ENCODE data around the gene ANTKMT.
A peak's percentile ranks its signal among the peaks of the same experiment; 100 is the strongest.

ANTKMT gene

DNA sequence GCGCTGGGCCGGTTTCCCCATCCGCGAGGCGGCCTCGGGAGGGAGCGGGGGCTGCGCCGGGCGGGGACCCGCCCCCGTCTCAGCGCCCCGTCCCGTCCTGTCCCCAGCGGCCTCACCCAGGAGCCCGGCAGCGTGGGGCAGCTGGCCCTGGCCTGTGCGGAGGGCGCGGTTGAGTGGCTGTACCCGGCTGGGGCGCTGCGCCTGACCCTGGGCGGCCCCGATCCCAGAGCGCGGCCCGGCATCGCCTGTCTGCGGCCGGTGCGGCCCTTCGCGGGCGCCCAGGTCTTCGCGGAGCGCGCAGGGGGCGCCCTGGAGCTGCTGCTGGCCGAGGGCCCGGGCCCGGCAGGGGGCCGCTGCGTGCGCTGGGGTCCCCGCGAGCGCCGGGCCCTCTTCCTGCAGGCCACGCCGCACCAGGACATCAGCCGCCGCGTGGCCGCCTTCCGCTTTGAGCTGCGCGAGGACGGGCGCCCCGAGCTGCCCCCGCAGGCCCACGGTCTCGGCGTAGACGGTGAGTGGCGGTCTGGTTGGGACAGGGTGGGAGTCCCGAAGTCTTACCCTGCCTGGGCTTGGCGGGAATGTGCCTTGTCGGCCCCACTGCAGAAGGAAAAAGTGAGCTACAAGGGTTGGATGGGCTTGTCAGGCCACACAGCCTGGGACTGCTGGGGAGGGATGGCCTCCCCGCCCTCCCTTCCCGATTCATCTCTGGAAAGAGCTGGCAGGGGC is 5.3 kb upstream of the ANTKMT start:
- no peak for DNase-seq

DNA sequence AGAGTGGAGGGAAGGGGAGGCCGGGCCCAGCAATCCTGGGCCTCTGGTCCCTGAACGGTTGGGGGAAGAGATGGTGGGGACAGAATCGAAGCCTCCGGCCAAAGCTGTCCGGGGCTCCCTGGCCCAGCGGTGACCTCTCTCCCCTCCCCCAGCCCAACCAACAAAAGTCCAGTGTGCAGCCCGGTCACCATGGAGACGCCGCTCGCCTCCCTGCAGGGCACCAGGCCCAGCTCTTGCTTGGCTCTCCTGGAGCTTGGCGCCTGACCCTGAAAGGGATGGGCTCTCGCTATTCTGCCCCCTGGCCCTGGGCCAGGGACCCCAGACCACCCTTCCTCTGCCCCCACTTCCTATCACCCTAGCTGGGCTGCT is 4.8 kb upstream of the ANTKMT start:
- no peak for DNase-seq

DNA sequence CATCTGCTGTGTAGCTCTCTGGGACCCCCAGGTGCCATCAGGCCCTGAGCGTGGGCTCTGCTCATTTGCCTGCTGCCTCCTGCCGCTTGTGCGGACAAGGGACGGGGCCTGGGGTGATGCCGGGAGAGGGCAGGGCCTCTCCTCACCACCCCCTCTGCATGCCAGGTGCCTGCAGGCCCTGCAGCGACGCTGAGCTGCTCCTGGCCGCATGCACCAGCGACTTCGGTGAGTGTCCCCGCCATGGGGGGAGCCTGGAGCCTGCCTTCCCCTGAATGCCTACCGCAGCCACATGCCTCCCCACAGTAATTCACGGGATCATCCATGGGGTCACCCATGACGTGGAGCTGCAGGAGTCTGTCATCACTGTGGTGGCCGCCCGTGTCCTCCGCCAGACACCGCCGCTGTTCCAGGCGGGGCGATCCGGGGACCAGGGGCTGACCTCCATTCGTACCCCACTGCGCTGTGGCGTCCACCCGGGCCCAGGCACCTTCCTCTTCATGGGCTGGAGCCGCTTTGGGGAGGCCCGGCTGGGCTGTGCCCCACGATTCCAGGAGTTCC is 4.1 kb upstream of the ANTKMT start:
- DNase-seq: no peak

DNA sequence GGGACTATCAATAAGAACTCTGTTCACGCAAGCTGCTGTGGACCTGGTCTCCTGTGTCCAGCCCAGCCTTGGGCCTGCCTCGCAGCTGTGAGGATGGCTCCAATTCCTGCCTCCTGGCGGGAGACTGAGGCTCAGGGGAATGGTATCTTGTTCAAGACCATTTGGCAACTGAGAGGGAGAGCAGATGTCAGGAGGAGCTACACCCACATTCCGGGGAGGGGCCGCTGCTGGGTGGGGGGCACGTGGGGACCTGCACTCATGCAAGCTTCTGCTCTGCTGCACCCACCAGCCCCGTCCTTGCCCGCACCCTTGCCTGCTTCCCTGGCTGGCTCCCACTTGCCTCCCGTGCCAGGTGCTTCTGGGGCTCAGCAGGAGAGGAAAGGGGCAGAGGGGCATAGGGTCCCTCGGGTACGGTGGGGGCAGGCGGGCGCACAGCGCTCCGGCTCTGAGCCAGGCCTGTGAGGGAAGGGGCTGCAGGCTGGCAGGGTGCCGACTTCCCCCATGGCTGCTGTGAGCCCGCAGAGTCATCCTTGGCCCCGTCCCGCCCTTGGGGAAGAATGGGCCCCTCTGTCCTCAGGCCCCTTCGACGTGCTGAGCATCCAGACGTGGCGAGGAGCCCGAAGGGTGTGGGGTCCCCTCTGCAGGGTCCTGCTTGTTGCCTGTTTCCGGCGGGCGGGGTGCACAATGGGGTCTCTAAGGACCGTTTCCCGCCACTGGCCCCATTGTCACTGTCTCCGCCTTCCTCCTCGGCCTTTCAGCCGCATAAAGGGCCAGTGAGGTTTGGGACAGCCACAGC is 3.3 kb upstream of the ANTKMT start:
- no peak for DNase-seq

DNA sequence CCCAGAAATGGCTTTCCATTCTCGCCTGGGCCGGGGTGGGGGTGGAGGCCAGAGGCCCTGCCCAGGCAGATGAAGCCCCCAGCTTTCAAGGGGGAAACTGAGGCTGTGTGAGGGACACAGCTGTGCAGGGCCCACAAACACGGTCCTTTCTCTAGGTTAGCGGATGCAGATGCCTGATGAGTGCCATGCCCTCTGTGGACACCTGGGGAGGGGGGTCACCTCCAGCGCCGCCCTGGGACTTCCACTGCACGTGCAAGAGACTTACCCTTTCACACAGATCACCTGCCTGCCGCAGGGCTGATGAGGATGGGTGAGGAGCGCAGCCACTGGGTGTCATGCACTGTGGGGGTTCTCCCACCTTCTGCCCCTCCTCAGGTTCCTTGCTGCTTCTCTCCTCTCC is 2.6 kb upstream of the ANTKMT start:
- no peak for DNase-seq

DNA sequence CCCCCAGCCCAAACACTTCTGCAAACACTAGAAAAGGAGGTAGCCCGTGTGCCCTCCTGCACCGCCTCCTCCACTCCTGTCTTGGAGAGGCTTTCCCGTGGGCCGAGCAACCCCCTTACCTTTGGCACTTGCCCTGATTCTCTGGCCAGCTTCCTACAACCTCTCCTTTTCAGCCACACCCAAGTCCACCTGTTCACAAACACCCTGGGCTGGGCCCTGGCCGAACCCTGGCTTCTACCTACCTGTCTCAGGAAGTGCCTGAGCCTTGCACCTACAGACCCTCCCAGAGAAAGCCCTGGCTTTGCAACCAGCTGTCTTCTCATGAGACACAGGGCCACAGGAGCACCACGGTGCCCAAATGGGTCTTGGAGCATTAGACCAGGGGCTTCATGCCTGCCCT is 2.0 kb upstream of the ANTKMT start:
- no peak for DNase-seq

DNA sequence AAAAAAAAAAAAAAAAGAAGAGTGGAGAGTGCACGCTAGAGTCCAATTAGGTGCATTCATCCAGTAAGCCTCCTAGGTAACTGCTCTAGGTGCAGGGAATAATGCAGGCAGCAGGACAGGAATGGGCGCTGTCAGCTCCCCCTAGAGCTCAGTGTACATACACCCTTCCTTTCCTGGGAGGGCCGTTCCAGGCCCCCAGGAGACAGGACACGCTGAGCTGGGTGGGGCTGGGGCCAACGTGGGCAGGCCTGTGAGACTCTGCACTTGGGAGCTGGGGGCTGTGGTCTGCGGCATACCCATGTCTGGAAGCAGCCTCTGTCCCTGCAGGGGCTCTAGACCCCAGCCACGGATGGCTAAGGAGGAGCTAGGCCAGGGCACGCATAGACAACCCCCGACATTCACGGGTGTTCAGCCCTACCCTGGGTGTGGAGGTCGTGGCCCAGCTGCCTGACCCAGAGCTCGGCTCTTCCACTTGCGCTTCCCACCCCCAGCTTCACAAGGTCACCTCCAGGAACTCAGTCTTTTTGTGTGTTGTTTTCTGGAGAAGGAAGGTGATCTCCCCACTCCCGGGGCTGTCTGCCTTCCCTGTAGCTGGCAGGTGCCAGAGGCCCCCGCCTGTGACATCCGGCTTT is 1.0 kb upstream of the ANTKMT start:
- DNase-seq: no peak

DNA sequence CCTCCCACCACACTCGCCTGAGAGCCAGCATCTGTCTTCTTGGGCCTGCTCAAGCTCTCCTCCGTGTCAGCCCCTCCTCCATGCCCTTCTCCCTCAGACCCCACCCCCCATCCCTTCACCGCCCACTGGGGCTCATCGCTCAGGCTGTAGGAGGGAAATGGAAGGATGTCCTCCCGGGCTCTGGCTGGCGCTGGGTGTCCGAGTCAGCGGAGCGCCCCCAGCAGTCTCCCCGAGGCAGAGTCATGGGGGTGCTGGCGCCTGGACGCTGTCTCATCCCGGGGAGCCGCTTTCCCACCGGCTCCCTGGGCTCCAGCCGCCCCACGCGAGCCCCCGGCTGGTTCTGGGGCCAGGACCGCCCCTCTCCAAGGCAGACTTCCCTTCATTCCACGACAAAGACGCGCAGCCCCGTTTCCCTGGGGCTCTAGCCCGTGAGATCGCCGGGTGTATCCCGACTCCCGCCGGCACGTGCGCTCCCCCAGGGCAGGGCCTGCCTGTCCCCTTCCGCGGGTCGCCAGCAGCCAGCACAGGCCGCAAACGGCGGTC is 428 bp upstream of the ANTKMT start:
- peak; percentile 51 for DNase-seq

DNA sequence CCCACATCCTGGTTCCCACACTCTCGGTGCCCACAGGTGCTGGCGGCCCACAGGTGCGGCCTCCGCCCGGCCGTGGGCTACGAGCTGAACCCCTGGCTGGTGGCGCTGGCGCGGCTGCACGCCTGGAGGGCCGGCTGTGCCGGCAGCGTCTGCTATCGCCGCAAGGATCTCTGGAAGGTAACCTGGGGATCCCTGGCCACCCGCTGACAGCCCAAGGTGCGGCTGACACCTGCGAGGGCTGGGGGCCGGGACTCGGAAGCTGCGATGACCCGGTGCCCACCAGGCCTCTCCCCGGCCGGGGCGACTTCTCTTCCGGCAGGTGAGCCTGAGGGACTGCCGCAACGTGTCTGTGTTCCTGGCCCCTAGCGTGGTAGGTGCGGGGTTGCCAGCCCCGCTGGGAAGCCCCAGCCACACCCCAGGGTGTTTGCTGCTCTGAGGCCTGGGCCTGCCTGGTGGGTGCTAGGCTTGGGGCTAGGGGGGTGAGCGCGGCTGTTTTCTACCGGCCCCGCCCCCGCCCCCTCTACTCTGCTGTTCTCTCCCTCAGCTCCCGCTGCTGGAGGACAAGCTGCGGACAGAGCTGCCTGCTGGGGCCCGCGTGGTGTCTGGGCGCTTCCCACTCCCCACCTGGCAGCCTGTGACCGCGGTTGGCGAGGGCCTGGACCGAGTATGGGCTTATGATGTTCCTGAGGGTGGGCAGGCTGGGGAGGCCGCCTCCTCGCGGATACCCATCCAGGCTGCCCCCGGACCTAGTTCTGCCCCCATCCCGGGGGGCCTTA is 1.0 kb downstream of the ANTKMT start:
- no peak for DNase-seq

DNA sequence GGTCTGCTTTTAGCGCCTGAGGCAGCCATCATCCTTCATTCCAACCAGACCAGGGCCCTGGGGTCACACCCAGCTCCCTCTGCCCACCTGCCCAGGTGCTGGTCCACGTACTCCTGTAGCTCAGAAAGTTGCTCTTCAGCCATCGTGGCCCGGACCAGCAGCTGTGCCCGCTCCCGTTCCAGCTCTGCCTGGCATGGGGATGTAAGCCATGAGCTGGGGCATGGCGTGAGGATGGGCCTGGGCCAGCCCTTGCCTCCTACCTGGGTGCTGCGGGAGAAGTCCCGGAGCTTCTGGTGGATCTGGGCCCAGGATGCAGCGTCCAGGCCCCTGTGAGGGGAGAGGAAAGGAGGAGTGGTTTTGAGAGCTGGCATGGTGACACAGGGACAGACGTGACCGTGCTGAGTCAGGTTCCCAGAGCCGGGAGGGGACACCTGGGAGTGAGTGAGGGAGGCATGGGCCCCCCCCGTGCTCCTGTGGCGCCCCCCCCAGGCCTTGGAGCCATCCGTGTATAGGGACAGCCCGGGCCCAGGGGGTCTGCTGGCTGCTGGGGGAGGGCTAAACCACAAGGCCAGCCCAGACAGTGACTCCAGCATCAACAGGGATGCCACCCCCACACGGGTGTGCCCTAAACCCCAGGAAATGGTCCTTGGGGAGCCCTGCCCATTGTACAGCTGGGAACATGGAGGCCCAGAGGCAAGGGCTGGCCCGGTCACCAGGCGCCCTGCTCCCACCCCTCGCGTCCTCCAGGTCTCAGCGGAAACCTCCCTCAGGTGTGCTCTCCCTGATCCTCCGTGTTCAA is 2.1 kb downstream of the ANTKMT start:
- no peak for DNase-seq

DNA sequence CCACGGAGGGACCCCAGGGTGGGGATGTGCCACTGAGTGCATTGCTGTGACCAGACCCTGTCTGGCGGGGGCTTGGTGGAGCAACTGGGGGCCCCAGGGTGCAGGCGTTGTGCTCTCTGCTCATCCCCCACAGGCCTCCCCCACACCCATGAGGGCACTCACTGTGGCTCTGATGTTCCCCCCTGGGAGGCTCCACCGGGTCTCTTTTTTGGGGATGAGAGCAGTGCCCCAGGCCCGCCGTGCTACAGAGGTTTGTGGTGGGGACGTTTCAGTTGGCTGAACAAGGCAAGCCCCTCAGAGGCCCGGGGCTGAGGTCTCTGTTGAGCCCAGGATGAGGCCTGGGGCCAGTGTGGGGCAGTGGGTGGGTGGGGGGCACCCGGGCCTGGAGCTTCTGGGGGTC is 2.7 kb downstream of the ANTKMT start:
- DNase-seq: no peak

DNA sequence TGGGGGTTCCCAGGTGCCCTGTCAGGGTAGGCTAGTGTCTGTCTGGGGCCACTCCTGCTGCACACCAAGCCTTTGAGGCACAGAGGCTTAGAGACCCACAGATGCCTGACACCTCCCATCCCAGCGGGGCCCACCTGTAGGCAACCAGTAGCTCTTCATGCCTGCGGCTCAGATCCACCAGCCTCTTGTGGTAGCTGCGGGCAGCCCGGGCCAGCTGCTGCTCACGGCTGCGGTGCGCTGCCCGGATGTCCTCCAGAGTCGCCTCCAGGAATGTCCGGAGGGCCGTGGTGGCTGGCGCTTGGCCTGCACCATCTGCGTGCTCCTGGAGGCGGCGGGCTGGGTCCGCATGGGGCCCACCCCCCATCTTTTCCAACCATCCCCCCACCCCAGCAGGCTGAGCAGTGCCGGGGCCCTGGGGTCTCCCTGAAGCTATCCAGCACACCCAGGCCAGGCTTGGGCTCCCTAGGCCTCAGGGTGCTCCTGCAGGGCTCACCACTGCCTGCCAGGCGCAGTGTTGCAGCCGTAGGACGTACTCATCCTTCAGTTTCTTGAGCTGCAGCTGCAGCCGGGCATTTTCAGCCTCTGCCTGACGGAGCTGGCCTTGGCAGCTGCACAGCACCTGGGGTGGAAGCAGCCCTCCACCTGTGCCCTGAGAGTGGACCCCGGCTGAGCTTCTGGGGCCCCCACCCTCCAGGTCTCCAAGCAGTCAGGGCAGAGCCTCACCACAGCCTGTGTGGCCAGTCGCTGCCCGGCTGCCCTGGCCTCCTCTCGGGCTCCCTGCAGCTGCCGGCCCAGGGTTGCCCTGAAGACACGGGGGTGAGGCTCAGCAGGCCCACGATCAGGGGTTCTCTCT is 3.5 kb downstream of the ANTKMT start:
- DNase-seq: no peak

DNA sequence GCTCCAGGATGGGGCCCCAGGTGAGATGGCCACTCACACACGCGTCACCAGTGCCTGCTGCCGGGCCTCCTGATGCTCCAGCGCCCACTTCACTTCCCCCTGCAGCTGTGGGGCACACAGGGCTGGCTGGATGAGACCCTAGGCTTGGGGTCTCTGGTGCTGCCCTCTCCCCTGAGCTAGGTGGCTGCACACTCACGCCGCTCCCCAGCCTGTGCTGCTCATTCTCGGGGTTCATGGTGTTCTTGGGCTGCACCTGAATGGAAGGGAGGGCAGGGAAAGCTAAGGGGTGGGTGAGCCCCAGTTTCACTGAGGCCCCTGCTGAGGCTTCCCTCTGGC is 4.1 kb downstream of the ANTKMT start:
- DNase-seq: no peak

DNA sequence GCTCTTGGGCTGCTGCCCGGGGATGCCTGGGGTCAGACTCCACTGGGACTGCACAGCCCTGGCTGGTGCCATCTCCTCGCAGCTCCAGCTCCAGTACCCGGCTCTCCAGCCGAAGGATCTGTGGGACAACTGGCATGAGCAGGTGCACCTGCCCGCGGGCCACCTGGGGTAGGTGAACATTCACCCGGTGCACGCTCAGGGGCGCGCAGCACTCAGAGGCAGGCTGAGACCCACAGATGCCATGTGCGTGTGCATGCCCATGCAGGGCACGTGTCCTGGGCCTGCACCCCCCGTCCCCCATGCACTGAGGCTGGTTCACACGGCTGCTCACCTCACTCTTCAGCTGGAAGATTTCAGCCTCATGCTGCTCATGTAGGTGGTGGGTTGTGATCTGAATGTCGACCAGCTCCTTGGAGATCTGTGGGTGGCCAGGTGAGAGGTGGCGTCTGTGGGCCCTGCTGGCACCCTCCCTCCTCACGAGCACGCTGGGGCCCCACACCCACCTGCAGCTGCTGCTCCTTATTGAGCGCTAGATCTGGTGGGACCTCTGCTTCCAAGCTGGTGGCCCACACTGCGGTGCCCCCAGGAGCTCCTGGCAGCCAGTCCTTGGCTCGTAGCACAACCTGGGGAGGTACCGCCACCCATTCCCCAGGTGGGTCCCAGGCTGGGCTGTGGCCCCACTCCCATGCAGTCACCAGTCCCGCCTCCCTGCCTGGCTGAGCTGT is 4.7 kb downstream of the ANTKMT start:
- no peak for DNase-seq

DNA sequence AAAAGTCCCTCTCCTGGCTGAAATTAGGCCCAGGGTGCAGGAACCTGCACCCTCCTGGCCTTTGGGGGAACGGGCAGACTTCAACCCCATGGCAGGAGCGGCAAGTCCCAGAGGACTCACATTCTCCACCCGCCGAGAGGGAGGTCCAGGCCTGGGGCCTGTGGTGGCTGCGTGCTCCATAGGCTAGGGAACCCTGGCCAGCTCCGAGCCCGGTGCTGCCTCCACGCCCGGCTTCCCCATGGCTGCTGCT is 5.2 kb downstream of the ANTKMT start:
- DNase-seq: no peak

DNA sequence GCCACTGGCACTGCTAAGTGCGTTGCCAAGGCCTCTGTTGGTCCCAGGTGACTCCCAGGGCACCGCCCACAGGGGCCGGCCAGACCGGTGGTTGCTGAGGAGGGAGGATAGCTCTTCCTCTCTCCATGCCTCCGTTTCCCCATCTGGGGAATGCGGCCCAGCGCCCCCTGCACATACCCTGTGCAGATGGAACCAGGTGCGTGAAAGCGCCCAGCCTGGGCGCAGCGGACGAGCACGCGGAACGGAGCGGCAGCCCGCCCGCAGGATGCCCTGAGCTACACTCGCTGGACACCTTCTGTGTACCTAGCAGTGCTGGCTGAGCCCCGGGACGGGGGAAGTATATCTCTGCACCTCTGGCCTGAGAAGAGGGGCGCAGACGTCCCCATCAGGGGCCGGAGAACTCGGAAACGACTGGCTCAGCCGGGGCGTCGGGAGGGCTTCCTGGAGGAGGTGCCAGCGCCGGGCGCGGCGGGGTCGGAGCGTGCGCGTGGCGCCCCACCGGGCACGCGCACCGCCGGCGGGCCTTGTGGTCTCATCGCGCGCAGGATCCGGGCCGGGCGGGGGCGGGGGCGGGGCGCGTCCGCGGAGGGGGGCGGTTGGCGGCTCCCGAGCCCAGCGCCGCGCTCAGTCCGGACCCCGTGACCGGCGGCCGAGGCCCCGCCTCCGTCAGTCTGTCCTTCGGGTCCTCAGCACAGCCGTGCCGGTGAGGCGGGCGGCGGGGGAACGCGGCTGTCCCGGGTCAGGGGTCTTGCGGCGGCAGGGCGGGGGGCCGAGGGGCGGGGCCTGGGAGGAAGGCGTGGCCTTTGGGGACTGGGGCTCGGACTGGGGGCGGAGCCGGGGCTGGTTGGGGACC is 5.7 kb downstream of the ANTKMT start, which contains the start of the genes CCDC78 and HAGHL:
CCDC78 (minus strand) TSS at position 6 of the 853 bp plus-strand sequence. CDS start 76 bp downstream, outside the sequence.
HAGHL (plus strand) TSS at position 669 of the 853 bp plus-strand sequence. CDS start 404 bp downstream, outside the sequence.
- peak; percentile 47 for DNase-seq

DNA sequence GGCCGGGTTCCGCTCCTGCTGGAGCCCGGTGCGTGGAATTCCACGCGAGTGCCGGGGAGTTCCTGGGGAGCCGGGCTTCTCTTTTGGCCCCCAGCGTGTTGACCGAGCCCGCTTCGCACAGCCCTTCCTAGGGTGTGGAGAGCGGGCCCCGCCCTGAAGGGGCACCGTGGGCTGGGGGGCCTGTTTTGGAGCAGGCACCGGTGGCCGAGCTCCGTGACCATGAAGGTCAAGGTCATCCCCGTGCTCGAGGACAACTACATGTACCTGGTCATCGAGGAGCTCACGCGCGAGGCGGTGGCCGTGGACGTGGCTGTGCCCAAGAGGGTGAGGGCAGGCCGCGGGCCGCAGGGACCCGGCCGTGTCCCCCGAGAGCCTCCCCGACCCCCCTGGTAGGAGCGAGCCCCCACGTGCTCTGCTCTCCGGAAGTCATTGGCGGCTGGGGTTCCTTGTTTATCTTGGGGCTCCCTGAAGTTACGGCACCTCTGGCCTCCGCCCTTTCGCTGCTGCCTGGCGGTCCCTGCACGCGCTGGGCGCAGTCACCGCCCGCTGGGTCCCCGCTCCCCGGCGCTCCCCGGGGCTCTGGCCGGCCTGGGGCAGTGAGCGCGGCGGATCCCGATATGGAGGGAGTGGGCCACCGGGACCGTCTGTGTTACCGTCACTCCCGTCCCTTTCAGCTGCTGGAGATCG is 6.5 kb downstream of the ANTKMT start:
- DNase-seq: no peak

DNA sequence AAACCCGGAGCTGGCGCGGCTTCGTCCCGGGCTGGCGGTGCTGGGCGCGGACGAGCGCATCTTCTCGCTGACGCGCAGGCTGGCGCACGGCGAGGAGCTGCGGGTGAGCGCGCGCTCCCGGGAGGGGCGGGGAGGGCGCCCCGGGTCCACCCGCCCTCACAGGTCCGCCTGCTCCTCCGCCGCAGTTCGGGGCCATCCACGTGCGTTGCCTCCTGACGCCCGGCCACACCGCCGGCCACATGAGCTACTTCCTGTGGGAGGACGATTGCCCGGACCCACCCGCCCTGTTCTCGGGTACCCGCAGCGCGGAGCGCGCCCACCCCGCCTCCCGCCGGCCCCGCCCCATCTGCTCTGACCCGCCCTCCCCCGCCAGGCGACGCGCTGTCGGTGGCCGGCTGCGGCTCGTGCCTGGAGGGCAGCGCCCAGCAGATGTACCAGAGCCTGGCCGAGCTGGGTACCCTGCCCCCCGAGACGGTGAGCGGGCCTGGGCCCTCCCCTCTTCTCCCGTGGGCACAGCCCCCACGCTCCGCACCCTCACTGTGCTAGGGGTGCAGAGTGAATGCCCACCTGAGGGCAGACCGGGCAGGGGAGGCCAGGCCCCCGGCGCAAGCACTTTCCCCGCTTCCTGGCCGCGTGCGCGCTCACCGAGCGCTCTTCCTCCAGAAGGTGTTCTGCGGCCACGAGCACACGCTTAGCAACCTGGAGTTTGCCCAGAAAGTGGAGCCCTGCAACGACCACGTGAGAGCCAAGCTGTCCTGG is 7.4 kb downstream of the ANTKMT start:
- DNase-seq: peak; percentile 49

Data from stimulated activated CD4-positive, alpha-beta T cell treated with anti-CD3 and anti-CD28 coated beads, Interleukin-4, amount 100 ng/mL, for 24 hours (primary cell).